Retinal pigment epithelial cell (primary cell): Measurements from ENCODE around the gene HOXC4.

ENCODE experiments used
- DNase-seq: peaks from one replicate; pipeline ENCODE4 v3.0.0-alpha.2; 2010; ENCODE audit warnings: low read depth
- H3K4me3 ChIP-seq: 2 replicates; pipeline ENCODE4 v1.5.1; 2011; ENCODE audit warnings: mild to moderate bottlenecking, low read length, control low read depth, moderate library complexity
- CTCF ChIP-seq: conservative IDR thresholded peaks from 2 replicates; pipeline ENCODE4 v1.5.1; 2011; ENCODE audit warnings: low read depth, low read length, control low read depth, inconsistent platforms

Gene HOXC4

GRCh38 chr12:54017878-54018467 lies 35.7 kb upstream of the HOXC4 start:
- H3K4me3 ChIP-seq: peak overlapping the region; percentile 8
- DNase-seq: no peak
- TF ChIP-seq CTCF: no peak

GRCh38 chr12:54018468-54018984 lies 35.1 kb upstream of the HOXC4 start:
- no peak for TF ChIP-seq CTCF
- DNase-seq: no peak
- H3K4me3 ChIP-seq: no peak overlapping the region

- no peak overlapping the region for H3K4me3 ChIP-seq
- DNase-seq: no peak
- no peak for TF ChIP-seq CTCF
Measured at GRCh38 chr12:54019091-54019811, 34.4 kb upstream of the HOXC4 start.

- DNase-seq: no peak
- no peak overlapping the region for H3K4me3 ChIP-seq
- TF ChIP-seq CTCF: no peak
Measured at GRCh38 chr12:54019924-54020590, 33.6 kb upstream of the HOXC4 start.

- no peak for TF ChIP-seq CTCF
- H3K4me3 ChIP-seq: no peak overlapping the region
- no peak for DNase-seq
Measured at GRCh38 chr12:54020591-54021405, 32.8 kb upstream of the HOXC4 start.

GRCh38 chr12:54021432-54022013 lies 32.1 kb upstream of the HOXC4 start:
- no peak for DNase-seq
- TF ChIP-seq CTCF: no peak
- no peak overlapping the region for H3K4me3 ChIP-seq
